Cardiac septum (tissue), 1 donor: ENCODE results near the gene OGT. TPM values are rescaled to one million over a fixed set of nuclear protein-coding genes. Genes with fewer than 3 reads are reported as not detected.
"Not testable (repeated sequence)": the region's sequence is repeated elsewhere in the genome, so short reads cannot be mapped to it uniquely, and the experiment has no call there.

Experiments
- DNase-seq: peaks from one replicate; pipeline ENCODE4 v3.0.0-alpha.2; 2020; ENCODE audit warnings: low spot score
- intact Hi-C: fragments of 100-400 bp; cut with DNase I; formaldehyde crosslinking; loops from one replicate; pipeline ENCODE4 v1.14.0; 2022
- long read RNA-seq: library from polyadenylated mRNA; unstranded; transcript quantifications from one replicate; pipeline ENCODE4 v2.0.0, GENCODE V29; 2021
- total RNA-seq: library from RNA; stranded (reverse); fragmentation: NEBNext Ultra II Directional; extraction: Animal tissue kit (Norgen Biotek cat#: 25700); gene quantifications from one replicate; pipeline ENCODE4 v1.2.1, GENCODE V29; 2021
- donor health status: DM: no; HTN: no; CAD: no.

Gene OGT
- 88.0 TPM for total RNA-seq
- long read RNA-seq, full-length matches to known transcripts: 3 of 16 reads
- long read RNA-seq, partial matches to known transcripts: 11 of 16 reads
- long read RNA-seq, other reads (novel, unspliced or antisense): 2 of 16 reads

DNA sequence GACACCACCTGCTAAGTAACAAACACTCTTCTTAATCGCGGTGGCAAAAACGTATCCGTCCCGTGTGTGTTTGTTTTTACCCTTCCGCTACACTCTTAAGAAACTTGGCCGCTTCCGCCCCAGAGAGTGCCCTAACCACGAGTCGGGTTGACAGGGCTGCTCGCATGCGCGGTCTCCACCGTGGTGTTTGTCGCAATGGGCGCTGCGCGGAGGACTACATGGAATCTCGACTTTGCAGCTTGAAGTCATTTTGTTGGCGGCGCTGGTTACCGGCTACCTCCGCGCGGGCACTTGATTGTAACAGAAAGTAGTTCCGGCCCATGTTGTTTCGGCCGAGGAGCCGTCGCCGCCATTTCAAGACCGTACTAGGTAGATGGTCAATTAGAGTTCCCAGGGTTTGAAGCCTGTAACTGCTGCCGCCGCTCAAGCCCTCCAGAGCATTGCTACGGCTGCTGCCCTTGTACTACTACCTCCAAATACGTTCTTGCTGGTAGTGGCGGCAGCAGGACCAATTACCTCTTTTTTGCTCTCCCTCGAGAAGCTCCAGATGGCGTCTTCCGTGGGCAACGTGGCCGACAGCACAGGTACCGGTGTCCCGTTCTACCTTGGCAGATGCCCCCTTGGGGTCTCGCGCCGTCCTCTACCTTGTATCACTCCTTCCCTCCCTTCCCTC, at the start of gene OGT:
OGT (plus strand) TSS at position 352 of the 673 bp plus-strand sequence; CDS start at position 548, 196 bp downstream.
- DNase-seq: peak; percentile 97
- intact Hi-C loops: loop anchor here (2.0 kb wide), 1 partner anchor 18 kb away; no protein-coding TSS in a partner anchor

DNA sequence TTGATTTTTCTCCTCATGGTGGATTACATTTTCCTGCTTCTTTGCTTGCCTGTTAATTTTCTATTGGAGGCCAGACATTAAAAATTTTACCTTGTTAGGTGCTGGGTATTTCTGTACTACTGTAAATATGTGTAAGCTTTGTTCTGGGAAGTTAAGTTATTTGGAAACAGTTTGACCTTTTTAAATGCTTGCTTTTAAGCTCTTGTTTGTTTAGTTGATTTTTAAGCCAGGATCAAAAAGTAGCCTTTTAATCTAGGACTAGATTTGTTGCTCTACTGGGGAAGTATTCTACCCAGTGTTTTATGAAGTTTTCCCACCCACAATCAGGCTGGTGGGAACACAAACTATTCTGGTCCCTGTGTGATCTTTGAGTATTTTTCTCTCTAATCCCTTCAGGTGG, 45.1 kb upstream of the OGT start:
- intact Hi-C loops: no loop called here
- no peak for DNase-seq

DNA sequence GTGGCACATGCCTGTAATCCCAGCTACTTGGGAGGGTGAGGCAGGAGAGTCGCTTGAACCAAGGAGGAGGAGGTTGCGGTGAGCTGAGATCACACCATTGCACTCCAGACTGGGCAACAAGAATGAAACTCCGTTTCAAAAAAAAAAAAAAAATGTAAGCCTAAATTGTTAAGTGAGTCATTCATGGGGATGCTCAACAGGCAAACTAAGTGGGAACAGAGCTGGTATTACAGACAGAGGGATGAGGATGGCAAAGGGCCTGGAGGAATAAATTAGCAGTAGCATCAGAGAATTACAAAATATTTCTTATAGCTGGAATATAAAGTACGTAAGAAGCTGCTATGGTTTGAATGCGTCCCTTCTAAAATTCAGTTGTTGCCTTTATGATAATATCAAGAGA, 43.4 kb upstream of the OGT start:
- intact Hi-C loops: no loop called here
- DNase-seq: no peak

DNA sequence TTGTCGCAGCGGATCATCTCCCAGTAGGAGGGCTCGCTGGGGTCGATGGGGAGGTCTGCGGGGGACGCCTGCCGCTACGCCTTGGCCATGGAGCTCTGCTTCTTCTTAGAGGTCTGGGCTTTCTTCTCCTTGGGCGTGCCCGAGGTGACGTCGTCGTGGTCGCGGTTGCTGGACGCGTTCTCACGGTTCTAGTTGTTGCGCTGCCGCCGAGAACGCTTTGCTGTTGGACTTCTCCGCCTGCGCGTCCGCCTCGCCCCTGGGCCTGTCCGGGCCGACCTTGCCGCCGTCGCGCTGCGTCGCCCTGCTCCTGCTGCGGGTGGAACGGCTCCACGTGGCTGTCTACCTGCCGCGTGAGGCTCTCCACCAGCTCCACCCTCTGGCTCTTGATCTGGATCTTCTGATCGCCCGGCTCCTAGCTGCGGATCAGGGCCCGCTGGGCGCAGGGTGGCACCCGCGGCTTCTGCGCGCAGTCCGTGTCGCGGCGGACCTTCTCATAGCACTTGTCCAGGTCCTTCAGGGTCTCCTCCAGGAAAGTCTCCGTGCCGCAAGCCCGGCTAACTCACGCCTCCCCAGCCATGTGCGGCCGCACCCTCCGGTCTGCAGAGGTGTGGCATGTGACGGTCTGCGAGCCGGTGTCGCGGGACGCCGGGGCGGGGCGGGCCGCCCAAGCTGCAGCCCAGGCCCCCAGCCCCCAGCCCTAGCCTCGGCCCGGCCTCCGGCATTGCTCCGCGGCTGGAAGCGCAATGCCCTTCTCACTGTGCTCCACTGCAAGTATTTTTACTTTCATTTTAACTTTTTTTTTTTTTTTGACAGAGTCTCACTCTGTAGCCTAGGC, 40.5 kb upstream of the OGT start:
- DNase-seq: no peak
- intact Hi-C loops: no loop called here

DNA sequence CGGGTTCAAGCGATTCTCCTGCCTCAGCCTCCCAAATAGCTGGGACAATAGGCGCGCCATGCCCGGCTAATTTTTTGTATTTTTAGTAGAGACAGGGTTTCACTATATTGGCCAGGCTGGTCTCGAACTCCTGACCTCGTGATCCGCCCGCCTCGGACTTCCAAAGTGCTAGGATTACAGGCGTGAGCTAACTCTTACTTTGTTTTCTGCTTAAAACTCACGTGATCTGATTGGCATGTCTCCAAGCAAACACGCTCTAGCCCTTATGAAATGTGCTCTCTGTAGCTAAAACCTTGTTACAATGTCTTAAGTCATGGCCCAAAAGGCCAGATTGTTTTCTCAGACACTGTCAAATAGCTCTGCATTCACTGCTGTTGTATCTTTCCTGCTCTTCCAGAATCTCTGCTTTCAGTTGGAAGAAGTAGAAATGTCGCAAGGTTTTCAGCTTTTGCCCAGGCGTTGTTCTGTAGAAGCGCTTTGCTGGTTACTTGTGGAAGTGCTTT, 39.7 kb upstream of the OGT start:
- no peak for DNase-seq
- intact Hi-C loops: no loop called here

DNA sequence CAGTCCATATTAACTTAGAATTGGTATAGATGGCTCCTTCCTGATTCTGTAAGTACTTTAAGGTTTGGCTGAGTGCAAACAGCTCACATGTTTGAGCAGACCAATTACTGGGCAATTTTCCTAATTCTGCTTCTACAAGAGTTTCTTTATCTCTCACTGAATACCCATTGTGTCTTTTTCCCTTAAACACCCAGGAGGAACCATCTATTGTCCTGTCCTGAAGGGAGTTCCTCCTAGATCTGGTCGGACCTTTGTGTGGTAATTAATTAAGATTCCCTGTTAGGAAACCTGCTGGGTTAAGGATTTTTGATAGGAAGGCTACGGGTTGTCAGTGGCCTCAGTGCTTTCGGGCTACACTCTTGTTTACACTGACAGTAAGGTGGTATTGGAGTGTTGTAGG, 36.9 kb upstream of the OGT start:
- DNase-seq, intact Hi-C loops: not testable (repeated sequence)

DNA sequence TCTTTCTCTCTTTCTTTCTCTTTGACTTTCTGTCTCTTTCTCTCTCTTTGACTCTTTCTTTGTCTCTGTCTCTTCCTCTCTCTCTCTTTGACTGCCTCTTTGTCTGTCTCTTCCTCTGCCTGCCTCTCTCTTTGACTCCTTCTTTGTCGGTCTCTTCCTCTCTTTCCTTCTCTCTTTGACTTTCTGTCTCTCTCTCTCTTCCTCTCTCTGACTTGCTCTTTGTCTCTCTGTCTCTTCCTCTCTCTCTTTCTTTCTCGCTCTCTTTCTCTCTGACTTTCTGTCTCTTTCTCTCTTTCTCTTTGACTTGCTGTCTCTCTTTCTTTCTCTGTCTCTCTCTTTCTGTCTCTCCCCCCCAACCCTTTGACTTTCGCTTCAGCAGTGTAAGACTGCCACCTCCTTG, 36.4 kb upstream of the OGT start:
- intact Hi-C loops: no loop called here
- no peak for DNase-seq

DNA sequence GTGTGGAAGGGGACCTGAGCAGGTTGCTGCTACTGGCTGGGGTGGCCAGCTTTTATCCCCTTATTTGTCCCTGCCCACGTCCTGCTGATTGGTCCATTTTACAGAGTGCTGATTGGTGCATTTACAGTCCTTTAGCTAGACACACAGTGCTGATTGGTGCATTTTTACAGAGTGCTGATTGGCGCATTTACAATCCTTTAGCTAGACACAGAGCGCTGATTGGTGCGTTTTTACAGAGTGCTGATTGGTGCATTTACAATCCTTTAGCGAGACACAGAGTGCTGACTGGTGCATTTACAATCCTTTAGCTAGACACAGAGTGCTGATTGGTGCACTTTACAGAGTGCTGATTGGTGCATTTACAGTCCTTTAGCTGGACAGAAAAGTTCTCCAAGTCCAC, 30.8 kb upstream of the OGT start:
- intact Hi-C loops, DNase-seq: not testable (repeated sequence)

DNA sequence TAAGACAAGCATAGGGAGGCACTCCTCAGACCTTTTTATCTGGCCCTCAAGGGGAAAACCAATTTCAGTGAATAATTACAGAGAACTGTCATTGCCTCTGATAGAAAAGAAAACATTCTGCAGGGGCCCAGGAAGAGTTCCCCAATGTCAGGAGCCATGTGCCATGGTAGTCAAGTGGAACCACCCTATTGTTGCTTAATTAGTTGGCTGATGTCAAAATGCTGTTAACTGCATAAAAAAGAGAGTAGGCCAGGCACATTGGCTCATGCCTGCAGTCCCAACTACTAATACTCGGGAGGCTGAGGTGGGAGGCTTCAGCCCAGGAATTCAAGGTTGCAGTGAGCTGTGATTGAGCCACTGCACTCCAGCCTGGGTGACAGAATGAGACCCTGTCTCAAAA, 28.6 kb upstream of the OGT start:
- intact Hi-C loops: no loop called here
- no peak for DNase-seq

DNA sequence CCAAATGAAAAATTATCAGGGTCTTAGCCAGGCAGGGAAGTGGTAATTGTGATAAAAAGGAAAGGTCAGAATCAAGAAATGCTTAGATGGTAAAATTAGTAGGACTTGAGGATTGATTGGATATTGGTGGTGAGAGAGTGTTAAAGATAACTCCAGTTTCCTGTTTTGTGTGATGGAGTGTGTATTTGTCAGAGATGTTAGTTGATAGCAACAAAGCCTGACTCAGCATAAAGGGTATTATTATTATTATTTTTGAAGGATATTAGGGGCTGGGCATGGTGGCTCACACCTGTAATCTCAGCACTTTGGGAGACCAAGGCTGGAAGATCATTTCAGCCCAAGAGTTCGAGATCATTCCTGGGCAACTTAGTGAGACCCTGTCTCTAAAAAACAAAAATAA, 23.6 kb upstream of the OGT start:
- DNase-seq: no peak
- intact Hi-C loops: no loop called here

DNA sequence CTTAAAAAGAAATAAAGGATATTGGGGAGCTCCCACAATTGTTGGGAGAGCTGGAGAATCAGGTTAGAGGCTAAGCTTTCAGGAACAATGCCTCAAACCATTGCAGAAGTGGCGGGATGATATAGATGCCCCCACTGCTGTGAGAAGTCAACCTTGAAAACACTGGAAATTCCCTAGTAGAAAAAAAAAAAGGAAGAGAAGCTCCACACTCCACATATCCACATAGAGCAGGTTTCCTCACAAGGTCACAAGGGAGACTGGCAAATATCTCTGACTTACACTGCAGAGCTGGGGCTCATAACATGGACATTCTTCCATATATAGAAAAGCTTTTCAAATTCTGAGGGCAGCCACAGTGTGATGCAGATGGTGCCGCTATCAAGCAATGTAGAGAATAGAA, 22.7 kb upstream of the OGT start:
- no peak for DNase-seq
- intact Hi-C loops: no loop called here

DNA sequence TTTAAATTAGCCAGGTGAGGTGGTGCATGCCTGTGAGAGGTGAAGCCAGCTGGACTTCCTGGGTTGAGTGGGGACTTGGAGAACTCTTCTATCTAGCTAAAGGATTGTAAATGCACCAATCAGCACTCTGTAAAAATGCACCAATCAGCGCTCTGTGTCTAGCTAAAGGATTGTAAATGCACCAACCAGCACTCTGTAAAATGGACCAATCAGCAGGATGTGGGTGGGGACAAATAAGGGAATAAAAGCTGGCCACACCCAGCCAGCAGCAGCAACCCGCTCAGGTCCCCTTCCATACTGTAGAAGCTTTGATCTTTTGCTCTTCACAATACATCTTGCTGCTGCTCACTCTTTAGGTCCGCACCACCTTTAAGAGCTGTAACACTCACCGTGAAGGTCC, 19.2 kb upstream of the OGT start:
- not testable (repeated sequence) for DNase-seq
- intact Hi-C loops: loop anchor here (2.0 kb wide), 1 partner anchor 19 kb away; the partner anchor contains the start of gene OGT

DNA sequence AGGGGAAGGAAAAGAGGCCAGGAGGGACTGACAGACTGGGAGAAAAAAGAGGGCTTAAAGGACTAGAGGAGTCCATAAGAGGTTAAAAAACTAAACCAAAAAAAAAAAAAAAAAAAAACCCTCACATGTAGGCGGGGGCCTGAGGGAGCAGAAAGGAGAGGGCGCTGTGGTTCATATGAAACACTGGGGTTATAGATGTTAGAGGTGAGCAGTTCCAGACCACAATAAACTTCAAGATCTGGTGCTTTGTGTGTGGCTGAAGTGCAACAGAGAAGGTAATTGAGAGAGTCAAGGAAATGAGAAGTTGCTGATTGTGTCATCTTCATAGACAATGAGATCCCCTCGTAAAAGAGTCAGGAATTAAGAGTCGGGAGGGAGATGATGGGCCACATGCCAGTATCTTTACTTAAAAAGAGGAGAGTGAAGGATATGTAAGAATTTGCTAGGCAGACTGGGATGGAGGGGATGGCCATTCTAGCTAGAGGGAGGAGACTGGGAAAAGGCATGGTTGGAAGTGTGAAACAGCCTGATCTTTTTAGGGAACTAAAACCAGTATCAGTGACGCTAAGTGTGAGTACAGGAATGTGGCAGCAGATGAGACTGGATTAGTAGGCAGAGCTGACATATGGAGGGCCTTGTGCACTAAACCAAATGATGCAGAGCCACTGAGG, 18.4 kb upstream of the OGT start:
- DNase-seq: no peak
- intact Hi-C loops: loop anchor here (2.0 kb wide), 1 partner anchor 18 kb away; the partner anchor contains the start of gene OGT

DNA sequence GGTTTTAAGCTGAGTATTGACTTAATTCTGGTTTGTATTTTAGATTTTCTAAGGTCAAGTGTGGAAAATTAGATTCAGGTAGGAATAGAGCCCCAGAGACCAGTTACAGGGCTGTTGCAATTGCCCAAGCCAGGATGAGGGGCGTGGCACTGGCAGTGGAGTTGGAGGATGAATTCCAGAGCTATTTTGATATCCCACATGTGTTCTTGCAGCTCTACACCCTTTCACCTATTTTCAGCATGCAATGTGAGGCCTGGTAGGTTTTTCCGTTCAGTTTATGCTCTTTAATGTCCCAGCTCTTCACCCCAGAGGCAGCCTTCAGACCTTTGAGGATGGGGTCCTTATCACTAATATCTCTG, 17.9 kb upstream of the OGT start:
- DNase-seq: no peak
- intact Hi-C loops: loop anchor here (2.0 kb wide), 1 partner anchor 18 kb away; the partner anchor contains the start of gene OGT

DNA sequence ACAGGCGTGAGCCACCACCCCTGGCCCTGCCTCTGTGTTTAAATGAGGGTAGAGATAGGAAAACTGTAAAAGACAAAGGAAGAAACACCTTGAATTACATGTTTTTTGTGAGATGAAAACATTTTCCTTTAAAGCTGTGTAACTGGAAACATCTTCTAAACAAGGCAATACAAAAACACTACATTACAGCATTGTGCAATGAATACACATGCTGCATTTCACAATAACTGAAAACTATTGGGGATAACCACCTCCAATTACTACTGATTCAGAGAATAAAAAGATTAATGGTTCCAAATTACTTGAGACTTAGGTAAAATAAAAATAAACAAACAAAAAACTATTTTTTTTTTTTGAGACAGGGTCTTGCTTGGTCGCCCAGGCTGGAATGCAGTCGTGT, 7.6 kb upstream of the OGT start:
- intact Hi-C loops: no loop called here
- no peak for DNase-seq

DNA sequence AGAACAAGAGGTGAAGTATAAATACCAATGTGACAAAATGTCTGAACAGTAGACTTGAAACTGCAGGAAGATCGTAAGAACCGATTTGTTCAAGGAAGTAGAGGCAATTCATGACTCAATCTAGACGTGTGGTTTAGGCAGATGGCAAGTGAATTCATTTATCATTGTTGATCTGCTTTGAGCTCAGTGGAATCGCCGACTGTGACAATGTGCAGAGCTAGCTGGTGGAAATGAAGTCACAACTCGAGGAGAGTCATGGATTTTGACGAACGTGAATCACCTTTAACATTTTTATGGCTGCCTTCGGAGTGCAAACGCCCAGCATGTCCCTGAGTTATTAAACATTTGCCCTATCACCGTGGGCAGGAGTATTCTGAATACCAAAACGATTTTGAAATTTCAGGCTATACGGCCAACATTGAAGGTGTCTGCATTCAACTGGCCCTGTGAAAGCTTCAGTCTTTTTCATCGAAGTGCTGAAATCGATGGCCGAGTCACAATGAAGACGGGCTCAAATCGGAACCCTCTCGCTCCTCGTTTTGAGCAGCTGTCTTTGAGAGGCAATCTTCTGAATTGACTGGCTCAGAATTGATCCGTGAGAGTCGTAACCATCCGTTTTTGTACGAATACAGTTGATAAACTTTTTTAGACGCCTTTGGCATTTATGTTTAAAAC, 689 bp upstream of the OGT start:
- no peak for DNase-seq
- intact Hi-C loops: loop anchor here (2.0 kb wide), 1 partner anchor 17 kb away; no protein-coding TSS in a partner anchor

DNA sequence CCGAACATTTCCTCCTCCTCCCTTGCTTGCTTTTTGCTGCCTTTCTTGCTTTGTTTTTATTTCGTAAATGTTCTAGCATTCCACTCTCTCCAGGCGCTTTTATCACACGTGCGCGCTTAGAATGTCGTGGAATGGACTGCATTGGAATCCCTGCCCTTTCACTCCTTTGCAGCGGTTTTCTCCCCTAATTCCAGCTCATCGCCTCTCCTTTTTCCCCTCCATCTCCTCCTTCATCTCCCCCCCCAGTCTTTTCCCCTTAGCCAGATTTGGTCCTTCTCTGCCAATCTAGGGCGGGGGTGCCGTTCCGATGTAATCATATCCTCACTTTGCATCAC, 579 bp downstream of the OGT start:
- no peak for DNase-seq
- intact Hi-C loops: loop anchor here (2.0 kb wide), 1 partner anchor 19 kb away; no protein-coding TSS in a partner anchor

DNA sequence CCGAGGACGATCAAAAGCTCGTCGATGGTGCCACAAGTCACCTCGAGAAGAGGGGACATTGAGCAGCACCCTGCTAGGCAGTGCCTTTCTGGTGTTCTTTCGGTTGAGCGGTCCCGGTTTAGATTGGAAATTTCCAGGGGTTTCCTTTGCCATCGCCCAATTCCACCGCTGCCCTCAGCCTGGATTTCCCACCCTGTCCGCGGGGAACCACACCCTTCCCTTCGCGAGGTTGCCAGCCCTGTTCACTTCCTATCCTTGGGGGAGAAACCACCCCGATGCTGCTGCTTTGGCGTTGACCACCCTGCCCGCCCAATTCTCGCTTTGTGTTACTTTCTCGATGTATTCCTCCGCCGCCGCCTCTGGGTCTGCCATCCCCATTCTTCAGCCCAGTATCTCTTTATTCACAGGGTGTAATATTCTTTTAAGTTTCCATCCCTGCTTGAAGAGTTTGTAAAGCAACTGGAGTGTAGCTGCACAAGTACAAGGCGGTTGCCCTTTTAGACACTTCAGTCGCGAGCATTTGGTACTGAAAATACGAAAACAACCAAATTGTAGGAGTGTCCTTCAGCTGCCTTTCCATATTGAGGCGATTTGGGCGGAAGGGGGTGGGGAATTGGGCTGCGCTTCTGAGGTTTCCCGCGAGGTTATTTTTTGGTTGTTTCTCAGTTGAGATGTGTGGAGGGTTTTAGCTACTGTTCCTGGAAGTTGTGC, 1.1 kb downstream of the OGT start:
- no peak for DNase-seq
- intact Hi-C loops: loop anchor here (2.0 kb wide), 1 partner anchor 19 kb away; no protein-coding TSS in a partner anchor
